Left ventricle myocardium inferior (tissue), 1 donor: ENCODE measurements around the gene ZBTB21. TPM values are rescaled to one million over a fixed set of nuclear protein-coding genes. Genes with fewer than 3 reads are reported as not detected.

ENCODE experiments used
- DNase-seq: peaks from one replicate; pipeline ENCODE4 v3.0.0-alpha.2; 2020
- H3K27ac ChIP-seq: fragments of 200-600 bp; replicated peaks from 2 replicates; pipeline ENCODE4 v1.8.0; 2021
- H3K27me3 ChIP-seq: fragments of 200-600 bp; 2 replicates; pipeline ENCODE4 v1.8.0; 2021; ENCODE audit warnings: low read depth
- H3K36me3 ChIP-seq: fragments of 200-600 bp; 2 replicates; pipeline ENCODE4 v1.8.0; 2021
- H3K4me1 ChIP-seq: fragments of 200-600 bp; 2 replicates; pipeline ENCODE4 v1.8.0; 2021
- H3K4me3 ChIP-seq: fragments of 200-600 bp; 2 replicates; pipeline ENCODE4 v1.8.0; 2021; ENCODE audit warnings: mild to moderate bottlenecking, moderate library complexity
- H3K9me3 ChIP-seq: fragments of 200-600 bp; replicated peaks from 2 replicates; pipeline ENCODE4 v1.8.0; 2021
- CTCF ChIP-seq: fragments of 200-600 bp; IDR thresholded peaks from 2 replicates; pipeline ENCODE4 v1.8.0; 2021; ENCODE audit warnings: antibody characterized with exemption, mild to moderate bottlenecking, borderline replicate concordance
- intact Hi-C: fragments of 100-400 bp; cut with micrococcal nuclease; formaldehyde crosslinking; loops from one replicate; pipeline ENCODE4 v1.11.0; 2022
- total RNA-seq: library from RNA; stranded (reverse); fragmentation: NEBNext Ultra II Directional; extraction: Animal tissue kit (Norgen Biotek cat#: 25700); gene quantifications from one replicate; pipeline ENCODE4 v1.2.1, GENCODE V29; 2021
- donor health status: DM: no; HTN: yes; CAD: no; lungs with severe emphysema.

ZBTB21 gene
- total RNA-seq, 1 donor from 2014 or later: 4.9 TPM

- no peaks in the 10 kb centered on the region for H3K9me3 ChIP-seq
- intact Hi-C loops: no loop called here
Observed at GRCh38 chr21:42022906-42023305, 12.7 kb upstream of the ZBTB21 start.

GRCh38 chr21:42022091-42022430, 11.9 kb upstream of the ZBTB21 start:
- Histone ChIP-seq H3K27me3 (peaks cover 42% of the 10 kb centered on the region), H3K36me3 (no peaks in the 10 kb centered on the region), H3K4me1 (peaks cover 3% of the 10 kb centered on the region), H3K27ac (no peak overlapping the region), H3K4me3 (no peak overlapping the region), H3K9me3 (no peaks in the 10 kb centered on the region)
- no peak for DNase-seq
- intact Hi-C loops: no loop called here
- no peak for TF ChIP-seq CTCF

More at GRCh38 chr21:42022906-42023305, 12.7 kb upstream of the ZBTB21 start:
- TF ChIP-seq CTCF: no peak
- no peak overlapping the region for H3K27ac ChIP-seq
- H3K27me3 ChIP-seq: peaks cover 42% of the 10 kb centered on the region
- no peak for DNase-seq
- H3K4me1 ChIP-seq: peaks cover 4% of the 10 kb centered on the region
- no peak overlapping the region for H3K4me3 ChIP-seq
- H3K36me3 ChIP-seq: no peaks in the 10 kb centered on the region

- no peak for TF ChIP-seq CTCF
- H3K27me3 ChIP-seq: peaks cover 42% of the 10 kb centered on the region
- DNase-seq: no peak
- no peak overlapping the region for H3K4me3 ChIP-seq
- intact Hi-C loops: no loop called here
- H3K4me1 ChIP-seq: peaks cover 3% of the 10 kb centered on the region
- H3K27ac ChIP-seq: no peak overlapping the region
- H3K36me3 ChIP-seq: no peaks in the 10 kb centered on the region
- no peaks in the 10 kb centered on the region for H3K9me3 ChIP-seq
Observed at GRCh38 chr21:42021371-42022090, 11.4 kb upstream of the ZBTB21 start.

GRCh38 chr21:42019706-42020105, 9.5 kb upstream of the ZBTB21 start:
- Histone ChIP-seq H3K36me3 (no peaks in the 10 kb centered on the region), H3K4me1 (peaks cover 3% of the 10 kb centered on the region), H3K4me3 (no peak overlapping the region), H3K27ac (no peak overlapping the region), H3K27me3 (peaks cover 42% of the 10 kb centered on the region), H3K9me3 (no peaks in the 10 kb centered on the region)
- no peak for TF ChIP-seq CTCF
- no peak for DNase-seq
- intact Hi-C loops: no loop called here

- Histone ChIP-seq H3K36me3 (no peaks in the 10 kb centered on the region), H3K27me3 (peaks cover 42% of the 10 kb centered on the region), H3K4me3 (no peak overlapping the region), H3K9me3 (no peaks in the 10 kb centered on the region), H3K27ac (no peak overlapping the region), H3K4me1 (peaks cover 3% of the 10 kb centered on the region)
- no peak for DNase-seq
- no peak for TF ChIP-seq CTCF
- intact Hi-C loops: no loop called here
Observed at GRCh38 chr21:42019101-42019605, 9.0 kb upstream of the ZBTB21 start.
